GM18505 (cell line): Measurements from ENCODE around the gene NELL1.
A peak's percentile ranks its signal among the peaks of the same experiment; 100 is the strongest.

Source experiments
- ATAC-seq: cut with Tn5 transposase; IDR thresholded peaks from one replicate; pipeline ENCODE4 v1.9.1; 2021; ENCODE audit not compliant: unreplicated experiment
- POLR2A ChIP-seq: IDR thresholded peaks from 4 replicates; pipeline ENCODE4 v1.6.1; 2011; ENCODE audit warnings: borderline replicate concordance; ENCODE audit not compliant: insufficient read depth, insufficient read length; ENCODE audit errors: extremely low read depth

Gene NELL1

DNA sequence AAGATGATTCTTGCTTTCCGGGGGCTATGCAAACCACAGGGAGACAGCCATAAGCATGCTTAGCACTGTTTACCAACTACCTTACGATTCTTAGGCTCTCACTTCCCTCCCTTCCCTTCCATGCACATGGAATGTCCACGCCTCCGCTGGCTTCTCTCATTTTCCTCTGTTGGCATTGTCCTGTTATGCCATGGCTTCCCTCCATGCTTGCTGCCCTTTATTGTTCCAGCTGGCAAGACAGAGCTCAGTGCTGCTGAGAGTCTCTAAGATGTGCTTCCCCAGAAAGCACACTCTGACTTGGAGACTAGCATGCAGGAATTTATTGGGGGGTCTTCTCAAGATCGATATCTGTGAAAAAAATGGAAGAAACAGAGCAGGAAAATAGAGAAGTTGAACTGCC lies 379.2 kb downstream of the NELL1 start:
- ATAC-seq: no peak
- no peak for TF ChIP-seq POLR2A

DNA sequence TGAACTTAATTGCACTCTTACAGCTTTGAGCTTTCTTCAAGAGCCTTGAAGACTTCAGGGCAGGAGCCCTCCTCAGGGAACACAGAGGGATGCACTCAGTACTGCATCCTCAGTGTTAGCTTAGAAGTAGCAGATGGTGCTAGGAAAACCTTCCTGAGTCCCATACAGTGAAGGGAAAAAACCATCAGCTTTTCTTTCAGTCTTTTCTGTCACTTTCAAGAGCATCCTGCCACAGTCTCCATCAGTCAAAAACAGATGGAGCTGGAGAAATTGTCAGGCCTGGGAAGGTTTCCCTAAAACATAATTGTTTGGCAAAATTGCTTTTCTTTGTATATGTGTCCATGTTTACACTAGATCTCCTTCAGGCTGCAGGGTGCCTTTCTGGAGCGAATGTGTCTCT lies 384.1 kb downstream of the NELL1 start:
- ATAC-seq: no peak
- TF ChIP-seq POLR2A: no peak

DNA sequence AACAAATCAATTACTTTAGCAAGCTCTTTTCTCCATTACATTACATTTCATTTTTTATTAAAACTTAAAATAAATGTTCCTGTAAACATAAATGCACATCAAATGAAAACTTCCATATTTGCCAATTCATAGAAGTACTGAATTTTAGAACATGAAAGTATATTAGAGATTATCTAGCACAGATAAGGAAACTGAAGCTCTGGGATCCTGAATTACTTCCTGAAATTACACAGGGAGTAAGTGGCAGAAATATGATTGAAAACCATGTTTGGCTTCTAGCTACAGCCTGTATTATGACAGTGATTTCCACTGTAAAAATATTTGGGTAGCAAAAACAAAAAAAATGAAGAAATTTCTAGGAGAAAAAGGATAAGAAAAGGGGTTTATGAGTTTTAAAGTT lies 387.3 kb downstream of the NELL1 start:
- TF ChIP-seq POLR2A: no peak
- ATAC-seq: no peak

DNA sequence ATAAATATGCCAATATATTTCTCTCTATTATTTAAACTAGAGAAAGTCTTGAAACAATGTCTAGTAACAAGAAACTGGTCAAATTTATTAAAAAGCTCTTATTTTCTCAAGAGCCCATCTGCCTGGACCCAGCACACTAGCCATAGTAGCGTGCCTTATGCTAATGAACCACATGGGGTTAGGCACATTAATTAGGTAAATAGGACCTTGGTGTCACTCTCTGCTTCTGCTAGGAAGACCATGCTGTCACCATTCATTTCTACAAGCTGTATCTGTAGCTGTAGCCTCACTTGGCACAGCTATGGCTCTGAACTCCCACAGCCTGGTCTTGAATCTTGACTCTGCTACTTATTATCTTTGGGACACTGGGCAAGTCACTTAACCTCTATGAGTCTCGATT lies 390.5 kb downstream of the NELL1 start:
- no peak for TF ChIP-seq POLR2A
- no peak for ATAC-seq

DNA sequence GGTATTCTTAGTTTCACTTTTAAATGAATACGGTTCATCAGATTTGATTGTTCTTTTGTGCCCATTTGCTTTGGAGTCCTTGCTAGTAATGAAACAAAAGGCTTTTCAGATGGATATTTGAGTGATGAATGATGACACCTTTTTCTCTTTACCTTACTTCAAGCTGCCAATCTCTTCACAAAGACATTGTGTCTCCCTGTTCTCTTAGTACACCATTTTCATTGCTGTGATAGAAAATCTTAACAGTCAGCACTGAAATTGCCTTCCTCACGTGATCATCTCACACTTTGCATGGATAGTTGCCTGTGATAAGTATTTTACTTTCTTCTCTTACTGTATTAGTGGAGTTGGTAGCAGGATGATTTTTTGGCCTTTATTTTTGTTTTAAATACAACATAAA lies 396.6 kb downstream of the NELL1 start:
- TF ChIP-seq POLR2A: no peak
- no peak for ATAC-seq

DNA sequence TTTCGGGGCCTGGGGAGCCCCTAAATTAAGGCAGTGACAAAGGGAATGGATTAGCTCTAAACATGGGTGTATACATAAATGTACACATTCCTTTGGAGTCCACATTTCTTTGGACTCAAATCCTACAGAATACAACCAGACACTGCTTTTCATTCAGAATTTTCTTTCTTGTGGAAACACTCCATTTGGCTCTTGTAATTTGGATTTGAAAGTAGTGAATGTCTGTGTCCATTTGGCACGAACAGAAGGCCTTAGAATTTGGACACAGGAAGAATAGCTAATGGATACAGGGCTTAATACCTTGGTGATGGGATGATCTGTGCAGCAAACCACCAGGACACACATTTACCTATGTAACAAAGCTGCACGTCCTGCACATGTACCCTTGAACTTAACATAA lies 399.5 kb downstream of the NELL1 start:
- no peak for ATAC-seq
- TF ChIP-seq POLR2A: no peak

DNA sequence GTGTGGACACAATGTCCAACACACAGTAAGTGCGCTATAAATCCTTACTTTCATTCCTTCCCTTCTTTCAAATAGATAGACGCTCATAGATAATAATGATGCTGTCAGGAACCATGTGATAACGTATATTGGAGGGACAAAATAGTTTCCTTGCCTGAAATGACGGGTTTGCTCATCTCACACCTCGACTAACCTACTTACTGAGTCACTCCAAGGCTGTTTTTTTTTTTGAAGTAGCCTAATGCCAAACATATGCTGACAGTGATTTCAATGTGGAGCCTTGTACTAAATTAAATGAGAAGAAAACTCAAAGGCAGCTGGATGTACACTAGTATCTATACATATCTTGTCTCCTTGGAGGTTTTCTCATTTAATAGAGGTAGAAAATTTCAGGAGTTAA lies 400.5 kb downstream of the NELL1 start:
- no peak for TF ChIP-seq POLR2A
- ATAC-seq: no peak

DNA sequence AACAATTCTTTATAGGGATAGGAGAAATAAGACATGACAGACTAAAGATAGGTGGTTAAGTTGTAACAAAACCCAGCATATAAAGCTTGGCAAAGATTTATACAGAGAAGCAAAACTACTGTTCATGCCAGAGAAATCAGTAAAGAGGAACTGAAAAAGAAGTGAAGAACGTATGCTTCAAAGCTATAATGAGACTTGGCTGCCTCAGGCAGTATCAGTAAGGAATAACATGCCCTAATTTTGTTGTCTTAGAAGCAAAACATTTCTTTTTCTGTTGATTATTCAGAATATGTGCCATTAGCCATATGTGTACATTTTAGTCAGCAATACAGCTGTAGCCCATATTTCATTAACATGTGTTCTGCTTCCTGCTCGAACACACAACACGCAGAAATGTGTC lies 403.2 kb downstream of the NELL1 start:
- no peak for TF ChIP-seq POLR2A
- ATAC-seq: peak; percentile 61

DNA sequence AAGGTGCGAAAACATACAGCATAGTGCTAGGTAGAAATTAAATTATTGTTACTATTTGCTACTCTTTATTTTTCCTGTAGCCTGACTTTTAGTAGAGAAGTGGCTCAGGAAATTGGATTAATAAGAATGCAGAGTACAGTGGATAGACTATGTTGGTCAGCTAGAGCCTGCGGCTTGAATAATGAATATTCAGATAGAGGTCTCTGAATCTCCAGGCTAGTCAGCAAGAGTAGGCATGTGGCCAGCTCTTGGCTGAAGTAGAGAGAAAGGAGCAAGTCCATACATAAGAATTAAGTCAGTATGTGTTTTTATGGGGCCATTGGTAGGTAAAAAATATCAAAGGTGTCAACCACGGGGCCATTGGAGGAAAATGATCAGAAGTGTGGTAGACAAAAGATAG lies 413.5 kb downstream of the NELL1 start:
- no peak for ATAC-seq

DNA sequence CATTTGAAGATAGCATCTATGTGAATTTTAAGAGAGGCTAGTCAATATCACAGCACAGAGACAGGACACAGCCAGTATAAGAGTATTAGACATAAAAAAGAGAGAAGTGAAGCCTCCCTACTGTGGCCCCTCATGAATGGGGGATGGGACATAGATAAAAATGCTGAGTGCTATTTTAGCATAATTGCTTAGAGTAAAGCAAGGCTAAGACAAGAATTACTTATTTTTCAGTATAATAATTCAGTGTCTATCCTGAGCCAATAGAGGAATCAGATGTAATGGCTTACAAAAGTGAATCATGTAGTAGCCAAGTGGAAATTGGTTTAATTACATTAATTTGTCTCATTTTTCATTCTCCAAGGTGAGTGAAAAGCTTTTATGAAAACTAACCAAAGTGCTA lies 419.5 kb downstream of the NELL1 start:
- TF ChIP-seq POLR2A: no peak
- ATAC-seq: no peak

More for the DNA sequence above, 413.5 kb downstream of the NELL1 start:
- no peak for TF ChIP-seq POLR2A

DNA sequence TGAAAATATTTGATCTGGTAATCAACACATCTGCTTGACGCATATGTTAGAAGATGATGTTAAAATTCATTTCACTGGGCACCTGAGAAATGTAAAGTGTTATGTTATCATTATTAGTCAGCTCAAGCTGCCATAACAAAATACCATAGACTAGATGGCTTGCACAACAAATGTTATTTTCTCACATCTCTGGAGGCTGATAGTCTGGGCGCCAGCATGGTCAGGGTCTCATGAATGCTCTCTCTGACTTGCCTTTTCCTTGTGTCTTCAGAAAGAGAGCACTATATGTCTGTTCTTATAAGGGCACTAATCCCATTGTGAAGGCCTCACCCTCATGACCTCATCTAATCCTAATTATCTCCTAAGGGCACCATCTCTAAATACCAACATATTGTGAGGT lies 435.3 kb downstream of the NELL1 start:
- ATAC-seq: no peak
- TF ChIP-seq POLR2A: no peak

DNA sequence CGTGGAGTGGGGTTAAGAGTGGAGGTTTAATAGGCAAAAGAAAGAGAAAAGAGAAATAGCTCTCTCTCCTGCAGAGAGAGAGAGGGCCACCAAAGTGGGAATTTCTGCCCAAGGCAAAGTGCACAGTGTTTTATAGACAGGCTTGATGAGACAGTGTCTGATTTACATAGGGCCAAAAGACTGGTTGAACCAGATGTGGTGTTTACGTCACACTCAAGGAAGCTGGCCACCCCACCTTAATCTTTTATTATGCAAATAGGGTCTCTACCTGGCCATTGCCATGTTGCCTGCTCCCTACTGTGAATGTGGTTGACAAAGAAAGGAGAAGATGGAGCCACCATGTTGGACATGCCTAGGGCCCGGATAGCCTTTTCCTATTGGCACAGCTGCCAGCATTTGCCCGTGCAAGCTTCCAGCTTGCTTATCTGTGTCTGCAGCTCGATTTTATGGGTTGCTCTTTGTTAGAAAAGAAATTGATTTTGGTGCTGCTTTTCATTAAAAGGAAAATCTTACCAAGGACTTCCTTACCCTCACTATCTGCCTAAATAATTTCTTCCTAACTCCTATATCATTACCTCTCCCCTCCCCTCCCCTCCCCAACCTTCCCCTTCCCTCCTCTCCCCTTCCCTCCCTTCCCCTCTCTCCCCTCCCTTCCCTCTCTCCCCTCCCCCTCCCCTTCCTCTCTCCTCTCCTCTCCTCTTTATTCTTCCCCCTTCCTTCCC lies 436.0 kb downstream of the NELL1 start:
- TF ChIP-seq POLR2A: no peak
- ATAC-seq: no peak

DNA sequence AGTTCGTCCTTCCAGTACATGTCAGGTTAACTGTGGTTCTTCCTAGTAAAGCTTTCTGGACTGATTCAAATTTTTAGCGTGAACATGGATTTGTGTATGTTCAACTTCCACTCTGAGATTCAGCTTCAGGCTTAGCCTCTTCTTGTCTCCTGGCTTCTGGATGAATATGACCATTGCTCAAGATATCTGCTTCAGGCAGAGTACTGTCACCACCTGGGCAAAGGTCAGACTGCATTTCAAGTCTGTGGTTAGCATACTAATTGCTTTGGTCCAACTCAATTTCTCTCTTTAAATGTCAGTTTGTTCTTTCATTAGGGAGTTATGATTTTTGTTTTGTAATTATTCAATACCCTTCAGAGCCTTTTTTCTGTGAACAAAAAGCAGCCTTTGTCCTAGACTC lies 440.0 kb downstream of the NELL1 start:
- no peak for TF ChIP-seq POLR2A
- ATAC-seq: no peak

DNA sequence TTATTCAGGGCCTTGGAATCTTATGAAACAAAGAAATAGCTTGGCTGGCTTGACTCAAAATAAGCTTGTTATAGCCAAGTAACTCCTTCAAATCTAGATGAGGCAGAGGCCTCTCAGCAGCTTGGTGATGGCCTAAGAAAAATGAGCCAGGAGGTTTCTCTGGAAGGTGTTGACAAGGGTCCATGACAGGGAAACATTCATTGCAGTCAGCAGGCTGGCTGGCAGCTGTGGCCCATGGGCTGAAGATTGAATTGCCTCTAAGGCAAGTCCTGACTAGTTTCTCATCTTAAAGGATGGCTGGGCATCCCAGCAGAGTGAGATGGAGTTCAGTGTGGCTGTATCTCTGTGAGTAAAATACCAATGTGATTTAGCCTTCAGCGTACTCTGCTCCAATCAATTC lies 441.0 kb downstream of the NELL1 start:
- TF ChIP-seq POLR2A: no peak

DNA sequence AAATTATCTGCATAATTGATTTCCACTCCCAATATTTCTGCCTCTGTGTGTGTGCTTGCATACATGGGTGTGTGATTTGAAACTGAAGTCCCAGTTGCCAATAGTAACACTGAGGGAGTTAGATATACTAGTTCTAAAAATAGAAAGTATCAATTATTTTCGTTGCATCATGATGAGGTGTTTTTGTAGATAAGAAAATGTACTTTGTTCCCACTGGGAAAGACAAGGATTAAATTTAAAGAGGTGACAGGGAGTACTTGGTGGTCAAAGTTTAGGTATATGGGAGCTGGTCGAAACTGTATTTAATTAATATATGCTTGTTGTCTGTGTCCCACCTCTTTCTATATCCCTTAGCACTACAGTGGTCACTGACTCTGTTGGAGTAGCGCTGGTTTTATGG lies 444.5 kb downstream of the NELL1 start:
- no peak for TF ChIP-seq POLR2A
- no peak for ATAC-seq

More for the DNA sequence above, 441.0 kb downstream of the NELL1 start:
- ATAC-seq: no peak

DNA sequence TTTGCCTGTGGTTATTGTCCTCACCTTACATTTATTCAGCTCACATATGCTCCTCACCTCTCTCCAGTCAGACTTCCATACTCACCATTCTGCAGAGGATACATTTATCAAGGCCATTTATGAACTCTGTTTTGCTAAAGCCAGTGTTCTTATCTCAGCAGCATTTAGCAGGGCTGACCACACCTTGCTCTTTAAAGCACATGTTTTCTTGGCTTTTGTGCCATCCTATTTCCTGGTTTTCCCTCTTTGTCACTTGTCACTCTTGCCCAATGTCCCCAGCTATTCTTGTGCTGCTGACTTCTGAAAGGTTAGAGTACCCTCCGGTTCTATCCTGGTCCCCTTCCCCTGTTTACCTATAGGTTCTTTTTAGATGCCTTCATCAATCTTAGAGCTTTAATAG lies 446.6 kb downstream of the NELL1 start:
- no peak for ATAC-seq
- no peak for TF ChIP-seq POLR2A

DNA sequence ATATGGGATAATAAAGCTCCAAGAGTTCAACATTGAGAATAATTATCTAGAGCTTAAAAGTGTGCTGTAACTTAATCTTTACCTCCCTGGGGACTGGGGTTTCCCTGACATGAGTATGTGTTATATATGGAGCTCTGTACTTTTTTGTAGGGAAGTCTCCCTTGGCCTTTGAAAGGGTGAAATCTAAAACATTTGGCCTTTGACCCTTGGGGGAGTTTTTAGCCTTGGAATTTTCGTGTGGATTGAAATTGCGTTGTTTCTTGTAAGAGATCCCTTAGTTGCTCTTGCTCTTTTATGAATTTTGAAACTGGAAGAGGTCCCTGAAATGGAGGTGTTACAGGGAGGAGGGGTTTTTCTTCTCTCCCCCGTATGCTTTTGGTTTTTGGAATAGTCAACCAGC lies 450.0 kb downstream of the NELL1 start:
- TF ChIP-seq POLR2A: no peak
- no peak for ATAC-seq
